Neural cell (in vitro differentiated cells): Measurements from ENCODE around the gene SACM1L. TPM values are rescaled to one million over a fixed set of nuclear protein-coding genes. Genes with fewer than 3 reads are reported as not detected.

Experiments
- H2AFZ ChIP-seq: fragments of 200-600, 300-800 bp; sonication (generic), shearing (Covaris generic); 2 replicates; pipeline ENCODE4 v1.6.0; 2014; ENCODE audit warnings: low read depth, mild to moderate bottlenecking, antibody characterized with exemption, low read length, moderate library complexity
- H3F3A ChIP-seq: fragments of 200-600 bp; shearing (Covaris generic); 2 replicates; pipeline ENCODE4 v1.6.1; 2016; ENCODE audit warnings: mild to moderate bottlenecking, moderate library complexity, mixed read lengths, antibody characterized with exemption, low read length; ENCODE audit not compliant: insufficient read depth, poor library complexity, severe bottlenecking
- H3K27ac ChIP-seq: fragments of 200-600, 300-800 bp; sonication (generic), shearing (Covaris generic); 2 replicates; pipeline ENCODE4 v1.5.1; 2014; ENCODE audit warnings: mild to moderate bottlenecking, low read length, moderate library complexity
- H3K27me3 ChIP-seq: fragments of 300-800, 200-600 bp; sonication (generic), shearing (Covaris generic); 2 replicates; pipeline ENCODE4 v1.6.0; 2014; ENCODE audit warnings: mild to moderate bottlenecking, low read depth, low read length, moderate library complexity; ENCODE audit not compliant: insufficient read depth
- H3K36me3 ChIP-seq: fragments of 300-800, 200-600 bp; sonication (generic), shearing (Covaris generic); 2 replicates; pipeline ENCODE4 v1.5.1; 2014; ENCODE audit warnings: mild to moderate bottlenecking, antibody characterized with exemption, low read length, moderate library complexity; ENCODE audit not compliant: insufficient read depth
- H3K4me2 ChIP-seq: fragments of 300-800, 200-600 bp; sonication (generic), shearing (Covaris generic); 2 replicates; pipeline ENCODE4 v1.6.0; 2014; ENCODE audit warnings: mild to moderate bottlenecking, low read length
- H3K4me3 ChIP-seq: fragments of 300-800, 200-600 bp; sonication (generic), shearing (Covaris generic); 2 replicates; pipeline ENCODE4 v1.5.1; 2014; ENCODE audit warnings: mild to moderate bottlenecking, low read length, moderate library complexity
- H3K79me2 ChIP-seq: fragments of 200-600 bp; shearing (Covaris generic); replicated peaks from 2 replicates; pipeline ENCODE4 v1.6.0; 2014; ENCODE audit warnings: mild to moderate bottlenecking, low read length, moderate library complexity; ENCODE audit not compliant: insufficient read depth
- H3K9ac ChIP-seq: fragments of 300-800, 200-600 bp; sonication (generic), shearing (Covaris generic); 2 replicates; pipeline ENCODE4 v1.6.1; 2016; ENCODE audit warnings: mild to moderate bottlenecking, low read length, mixed read lengths
- H3K9me2 ChIP-seq: fragments of 200-600 bp; shearing (Covaris generic); 2 replicates; pipeline ENCODE4 v1.6.1; 2016; ENCODE audit warnings: mild to moderate bottlenecking, low read length, mixed read lengths; ENCODE audit not compliant: insufficient read depth
- H3K9me3 ChIP-seq: fragments of 200-600, 300-800 bp; sonication (generic), shearing (Covaris generic); 2 replicates; pipeline ENCODE4 v1.6.1; 2016; ENCODE audit warnings: mild to moderate bottlenecking, mixed run types, low read length, moderate library complexity, mixed read lengths
- H4K20me1 ChIP-seq: fragments of 200-600 bp; shearing (Covaris generic); 2 replicates; pipeline ENCODE4 v1.6.1; 2016; ENCODE audit warnings: mild to moderate bottlenecking, mixed run types; ENCODE audit not compliant: insufficient read depth
- CTCF ChIP-seq: fragments of 450-650 bp; IDR thresholded peaks from 2 replicates; pipeline ENCODE4 v1.5.1; 2014; ENCODE audit warnings: antibody characterized with exemption, mild to moderate bottlenecking, moderate library complexity; ENCODE audit not compliant: poor library complexity, severe bottlenecking
- EP300 ChIP-seq: fragments of 450-650 bp; conservative IDR thresholded peaks from 2 replicates; pipeline ENCODE4 v1.6.1; 2014; ENCODE audit warnings: antibody characterized with exemption, mild to moderate bottlenecking, moderate library complexity; ENCODE audit not compliant: poor library complexity, severe bottlenecking
- EZH2 ChIP-seq: fragments of 200-600, 300-800 bp; shearing (Covaris generic), sonication (generic); IDR thresholded peaks from 2 replicates; pipeline ENCODE4 v1.6.1; 2014; ENCODE audit warnings: antibody characterized with exemption, low read length, borderline replicate concordance, mild to moderate bottlenecking; ENCODE audit not compliant: insufficient read depth, poor library complexity, severe bottlenecking
- MXI1 ChIP-seq: fragments of 450-650 bp; conservative IDR thresholded peaks from 2 replicates; pipeline ENCODE4 v1.6.1; 2014; ENCODE audit warnings: antibody characterized with exemption, mild to moderate bottlenecking; ENCODE audit not compliant: poor library complexity, severe bottlenecking
- POLR2AphosphoS5 ChIP-seq: IDR thresholded peaks from 2 replicates; pipeline ENCODE4 v1.6.1; 2012
- RAD21 ChIP-seq: fragments of 450-650 bp; conservative IDR thresholded peaks from 2 replicates; pipeline ENCODE4 v1.6.1; 2014; ENCODE audit warnings: antibody characterized with exemption, mild to moderate bottlenecking, moderate library complexity
- REST ChIP-seq: IDR thresholded peaks from 2 replicates; pipeline ENCODE4 v1.6.1; 2012; ENCODE audit warnings: borderline replicate concordance
- SMC3 ChIP-seq: fragments of 450-650 bp; conservative IDR thresholded peaks from 2 replicates; pipeline ENCODE4 v1.6.1; 2014; ENCODE audit warnings: antibody characterized with exemption, mild to moderate bottlenecking, moderate library complexity; ENCODE audit not compliant: poor library complexity
- TAF1 ChIP-seq: IDR thresholded peaks from 2 replicates; pipeline ENCODE4 v1.6.1; 2012; ENCODE audit warnings: low read depth
- polyA plus RNA-seq: library from polyadenylated mRNA; depleted of rRNA; stranded (reverse); fragments of >200 nt; gene quantifications from 2 replicates; pipeline ENCODE4 v1.2.3, GENCODE V29; 2014

The SACM1L gene
- polyA plus RNA-seq, 1 donor from 2014 or later = 66.2 TPM

- Histone ChIP-seq H4K20me1 (no peaks in the 10 kb centered on the region), H3K9ac (no peak overlapping the region), H3F3A (no peaks in the 10 kb centered on the region), H2AFZ (no peak overlapping the region), H3K27ac (no peak overlapping the region), H3K79me2 (no peaks in the 10 kb centered on the region), H3K27me3 (no peaks in the 10 kb centered on the region), H3K36me3 (no peaks in the 10 kb centered on the region), H3K9me2 (no peaks in the 10 kb centered on the region), H3K4me3 (no peak overlapping the region), H3K9me3 (no peaks in the 10 kb centered on the region), H3K4me2 (no peak overlapping the region)
- TF ChIP-seq TAF1 (no peak), POLR2AphosphoS5 (no peak), SMC3 (no peak), RAD21 (no peak), EZH2 (no peak), CTCF (no peak), REST (no peak), EP300 (no peak), MXI1 (no peak)
Observed at GRCh38 chr3:45781271-45781670, 92.1 kb downstream of the SACM1L start.

GRCh38 chr3:45781841-45782240 lies 92.6 kb downstream of the SACM1L start:
- H3K4me2 ChIP-seq = no peak overlapping the region
- no peaks in the 10 kb centered on the region for H3F3A ChIP-seq
- H3K9me2 ChIP-seq = no peaks in the 10 kb centered on the region
- no peaks in the 10 kb centered on the region for H4K20me1 ChIP-seq
- TF ChIP-seq REST (no peak), CTCF (no peak), SMC3 (no peak), MXI1 (no peak), POLR2AphosphoS5 (no peak), RAD21 (no peak), EZH2 (no peak), TAF1 (no peak), EP300 (no peak)
- H3K9me3 ChIP-seq = no peaks in the 10 kb centered on the region
- H3K27ac ChIP-seq = no peak overlapping the region
- H3K27me3 ChIP-seq = no peaks in the 10 kb centered on the region
- no peaks in the 10 kb centered on the region for H3K79me2 ChIP-seq
- H3K36me3 ChIP-seq = no peaks in the 10 kb centered on the region
- H2AFZ ChIP-seq = no peak overlapping the region
- no peak overlapping the region for H3K4me3 ChIP-seq
- no peak overlapping the region for H3K9ac ChIP-seq
